Stimulated activated CD8-positive, alpha-beta memory T cell treated with anti-CD3 and anti-CD28 coated beads, Interleukin-4, amount 100 ng/mL, for 1 hour (primary cell): ENCODE results near the gene STAB1.

Experiments used
- DNase-seq, 2 donors: peaks; one replicate each; pipeline ENCODE4 v3.0.0-alpha.2; 2020; ENCODE audit warnings: low read depth in 2 of 2, low spot score in 1 of 2

The STAB1 gene

DNA sequence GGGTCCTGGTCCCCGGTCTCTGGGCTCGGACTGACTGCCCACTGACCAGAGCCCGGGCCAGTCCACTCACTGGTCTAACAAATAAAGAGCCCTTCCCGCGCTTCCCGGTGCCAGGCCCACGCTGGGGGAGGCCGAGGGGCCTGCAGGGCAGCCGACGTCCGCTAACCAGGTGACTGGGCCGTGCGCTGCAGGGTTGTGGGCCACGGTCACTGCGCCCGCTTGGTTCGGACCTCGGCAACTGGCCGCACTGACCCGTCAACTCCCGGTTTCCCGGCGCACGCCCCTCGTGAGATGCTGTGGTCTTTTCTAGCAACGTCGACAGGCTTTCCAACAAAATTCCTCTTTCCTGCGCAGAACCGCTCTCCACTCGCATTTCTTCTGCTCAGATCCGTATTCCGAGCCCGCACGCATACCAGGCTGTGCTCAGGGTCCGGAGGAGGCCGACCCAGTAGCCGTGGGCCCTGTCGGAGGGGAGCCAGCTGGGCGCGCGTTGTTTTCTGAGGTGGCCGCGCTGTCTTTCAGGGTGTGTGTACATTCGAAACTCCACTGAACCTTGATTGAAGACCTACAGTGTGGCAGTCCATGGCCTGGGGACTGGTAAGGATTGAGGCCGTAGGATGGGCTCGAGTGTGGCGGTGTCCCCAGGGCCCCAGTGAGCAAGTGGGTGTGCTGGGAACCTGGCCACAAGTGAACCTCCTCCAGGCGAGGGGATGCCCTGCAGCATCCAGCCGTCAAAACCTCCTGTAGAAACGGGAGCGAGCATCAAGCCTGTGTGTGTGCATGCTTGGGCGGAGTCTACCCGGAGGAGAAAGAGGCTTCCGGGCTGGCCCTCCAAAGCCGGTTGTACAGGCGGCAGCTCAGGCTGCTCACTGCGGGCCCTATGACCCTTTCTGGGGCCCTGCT is 39.4 kb downstream of the STAB1 start:
- no peak for DNase-seq

GRCh38 chr3:52535411-52536111 is 40.4 kb downstream of the STAB1 start:
- DNase-seq, result no peak

DNA sequence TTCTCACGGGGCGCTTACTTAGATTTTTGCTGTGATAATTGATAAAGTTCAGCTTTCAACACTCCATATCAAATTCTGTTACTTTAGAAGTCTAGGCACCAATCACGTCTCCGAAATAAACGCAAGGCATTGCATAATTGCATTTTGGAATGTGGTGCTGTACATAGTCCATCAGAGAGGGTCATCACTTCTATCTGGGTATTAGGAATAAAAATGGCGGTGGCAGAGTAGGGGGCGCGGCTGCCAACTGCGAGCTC is 40.9 kb downstream of the STAB1 start:
- no peak for DNase-seq

- peak; percentile 81 to 92 for DNase-seq
These were observed 41.4 kb downstream of the STAB1 start, which contains the start of gene UQCC5 for GRCh38 chr3:52536369-52537164. Gene UQCC5, plus strand, starts transcription at chr3:52536605. Its CDS starts 151 bp downstream, at chr3:52536756.

- DNase-seq, result no peak
These were observed 42.1 kb downstream of the STAB1 start for GRCh38 chr3:52537165-52537620.

- DNase-seq, result no peak
These were observed 42.7 kb downstream of the STAB1 start for GRCh38 chr3:52537726-52538421.

- DNase-seq, result no peak
These were observed 44.0 kb downstream of the STAB1 start for GRCh38 chr3:52539010-52539653.

DNA sequence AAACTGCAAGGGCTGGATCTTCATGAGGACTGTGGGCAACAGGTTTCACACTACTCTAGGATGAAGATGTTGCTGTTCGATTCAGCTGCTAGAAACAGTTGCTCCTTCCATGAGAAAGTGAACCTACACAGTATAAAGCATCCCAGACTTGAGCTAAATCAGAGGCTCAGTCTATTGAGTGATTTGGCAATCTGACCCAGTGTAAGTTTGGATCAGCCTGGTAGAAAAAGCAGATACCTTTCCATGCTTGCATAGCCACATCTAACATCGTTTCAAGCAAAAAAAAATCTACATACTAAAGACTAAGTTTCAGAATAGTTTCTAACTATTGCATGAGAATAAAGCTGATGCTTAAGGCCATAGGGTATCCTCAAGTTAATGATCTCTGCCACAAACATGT is 45.9 kb downstream of the STAB1 start:
- no peak for DNase-seq

DNA sequence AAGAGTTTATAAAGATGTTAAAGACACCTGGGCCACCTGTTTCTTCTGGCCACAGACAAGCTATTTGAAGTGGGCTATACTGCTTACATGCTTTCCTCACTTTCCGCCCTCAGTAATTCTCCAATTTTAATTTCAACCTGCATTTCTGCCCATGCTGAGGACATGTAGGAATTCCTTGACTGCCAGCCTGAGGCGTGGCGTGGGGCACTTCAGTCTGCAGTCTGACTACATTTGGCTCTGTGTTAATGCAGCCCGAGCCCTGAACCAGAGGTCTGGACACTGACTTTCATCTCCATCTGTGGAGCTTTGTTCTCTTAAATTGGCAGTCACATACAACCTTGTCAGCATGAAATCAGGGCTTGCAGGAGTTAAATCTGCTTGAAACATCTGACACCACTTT is 49.8 kb downstream of the STAB1 start:
- no peak for DNase-seq

GRCh38 chr3:52546111-52546901 is 51.2 kb downstream of the STAB1 start:
- no peak for DNase-seq

DNA sequence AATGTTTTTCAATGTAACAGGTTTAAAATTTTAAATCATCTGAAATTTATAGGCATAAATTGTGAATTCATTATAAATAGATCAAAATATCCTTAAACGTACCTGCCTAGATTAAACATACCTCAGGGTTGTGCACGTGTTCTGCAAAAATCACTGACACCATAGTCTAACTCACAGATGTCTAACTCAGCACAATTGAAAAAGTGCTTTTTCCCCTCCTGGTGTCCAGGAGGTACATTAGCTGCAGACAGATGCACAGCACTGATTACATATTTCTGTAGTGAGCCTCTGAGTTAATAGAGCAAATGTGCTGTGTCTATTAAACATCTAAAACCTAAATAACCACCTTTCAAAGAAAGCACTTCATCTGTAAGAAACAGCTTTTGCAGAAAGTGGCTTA is 52.0 kb downstream of the STAB1 start:
- DNase-seq, result no peak

GRCh38 chr3:52551118-52551517 is 56.0 kb downstream of the STAB1 start:
- no peak for DNase-seq

- DNase-seq, result no peak
These were observed 57.0 kb downstream of the STAB1 start for GRCh38 chr3:52552089-52552488.

GRCh38 chr3:52554026-52554755 is 59.1 kb downstream of the STAB1 start:
- DNase-seq, result no peak

DNA sequence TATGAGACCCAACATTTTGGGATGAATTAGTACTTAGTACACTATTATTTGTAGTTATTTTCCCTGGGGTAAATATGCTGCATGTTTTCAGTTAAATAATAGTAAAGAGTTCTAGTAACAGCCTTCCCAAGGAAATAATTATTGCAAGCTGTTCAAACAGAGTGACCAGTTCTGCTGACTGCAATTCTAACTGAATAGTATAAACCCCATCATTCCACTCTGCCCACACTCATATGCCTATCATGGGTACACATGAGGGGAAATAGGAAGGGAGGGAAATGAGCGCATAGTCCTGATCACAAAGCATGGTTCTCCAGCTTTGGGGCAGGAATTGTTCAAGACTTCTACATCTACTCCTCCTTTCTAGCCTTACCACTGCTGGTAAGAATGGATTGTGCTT is 59.9 kb downstream of the STAB1 start:
- DNase-seq, result no peak

DNA sequence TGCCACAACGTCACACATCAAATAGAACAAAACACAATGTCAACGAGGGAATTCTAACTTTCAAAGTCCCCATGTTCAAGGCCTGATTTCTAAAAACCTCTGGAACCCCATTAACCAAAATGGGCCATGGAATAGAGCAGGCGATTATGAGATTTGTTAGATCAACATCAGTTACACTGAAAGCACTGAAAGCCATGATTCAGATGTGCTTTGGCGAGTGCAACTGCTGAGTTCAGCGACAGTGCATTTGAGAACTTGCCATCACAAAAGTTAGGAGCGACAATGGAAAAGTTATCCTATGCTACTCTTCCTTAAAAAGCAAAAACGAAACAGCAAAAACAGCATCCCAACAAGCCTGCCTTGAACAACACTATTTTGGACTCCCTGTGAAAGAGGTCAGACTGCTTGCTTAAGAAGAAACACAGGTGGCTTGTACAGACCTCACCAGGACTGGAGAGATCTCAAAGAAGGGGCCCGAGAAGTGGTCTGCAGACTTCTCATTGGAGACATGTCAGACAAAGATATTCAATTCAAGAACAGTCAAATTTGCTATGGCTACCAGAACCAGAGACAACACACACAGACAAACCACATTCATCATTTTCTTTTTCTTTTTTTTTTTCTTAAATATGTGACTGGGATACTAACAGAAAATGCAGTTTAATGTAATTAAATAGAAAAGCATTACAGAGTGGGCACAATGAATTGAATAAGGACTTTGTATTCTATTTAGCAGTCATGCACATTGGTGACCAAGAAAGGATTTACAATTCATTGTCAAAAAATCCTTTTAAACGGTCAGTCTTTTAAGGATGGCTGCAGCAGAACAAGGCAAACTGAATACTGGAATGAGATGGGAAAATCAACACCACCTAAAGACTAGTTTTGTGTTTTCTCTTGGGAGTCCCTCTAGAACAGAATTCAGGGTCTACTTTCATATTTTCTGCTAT is 62.1 kb downstream of the STAB1 start:
- DNase-seq, result no peak

DNA sequence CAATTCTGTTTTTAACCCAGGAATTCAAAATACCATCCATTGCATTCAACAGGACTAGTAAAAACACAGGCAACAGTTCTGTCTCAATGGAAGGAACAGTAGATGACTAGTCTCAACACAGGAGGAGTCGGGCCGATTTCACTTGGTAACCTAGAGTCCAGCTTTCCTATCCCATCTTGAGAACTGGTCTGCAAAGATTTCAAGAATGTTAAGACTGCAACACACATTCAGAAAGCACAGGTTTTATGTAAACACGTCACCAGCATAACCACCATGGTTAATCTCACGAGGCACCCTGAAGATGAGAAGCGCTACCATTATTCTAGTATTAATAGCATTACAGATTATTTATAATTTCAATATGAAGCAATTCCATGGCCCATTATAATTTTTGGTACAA is 63.3 kb downstream of the STAB1 start:
- DNase-seq, result no peak
